Stimulated activated CD8-positive, alpha-beta memory T cell treated with anti-CD3 and anti-CD28 coated beads, Interleukin-4, amount 100 ng/mL, for 1 hour (primary cell): ENCODE data around the gene OR52K2.
"Not testable (repeated sequence)": the region's sequence is repeated elsewhere in the genome, so short reads cannot be mapped to it uniquely, and the experiment has no call there.

ENCODE experiments used
- DNase-seq, 2 donors: peaks; one replicate each; pipeline ENCODE4 v3.0.0-alpha.2; 2020; ENCODE audit warnings: low read depth in 2 of 2, low spot score in 1 of 2

OR52K2 gene

GRCh38 chr11:4479644-4480043 lies 30.5 kb downstream of the OR52K2 start:
- DNase-seq: no peak

- DNase-seq: no peak
Observed at GRCh38 chr11:4480577-4481239, 31.6 kb downstream of the OR52K2 start.

DNA sequence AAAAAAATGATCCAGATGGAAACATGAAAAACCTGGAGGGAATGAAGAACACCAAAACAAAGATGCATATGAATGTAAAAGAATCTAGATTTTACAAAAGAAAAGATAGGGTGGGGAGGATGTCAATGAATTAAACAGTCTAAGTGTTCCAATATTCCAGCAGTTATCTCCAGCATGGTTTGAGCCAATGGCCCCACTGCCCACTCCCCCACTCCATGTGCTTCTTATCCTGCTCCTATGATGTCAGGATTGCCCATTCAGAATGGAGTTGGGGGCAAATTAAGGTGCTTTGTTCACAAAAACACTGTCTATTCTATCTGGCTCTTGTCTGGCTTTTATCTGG lies 32.1 kb downstream of the OR52K2 start:
- no peak for DNase-seq

DNA sequence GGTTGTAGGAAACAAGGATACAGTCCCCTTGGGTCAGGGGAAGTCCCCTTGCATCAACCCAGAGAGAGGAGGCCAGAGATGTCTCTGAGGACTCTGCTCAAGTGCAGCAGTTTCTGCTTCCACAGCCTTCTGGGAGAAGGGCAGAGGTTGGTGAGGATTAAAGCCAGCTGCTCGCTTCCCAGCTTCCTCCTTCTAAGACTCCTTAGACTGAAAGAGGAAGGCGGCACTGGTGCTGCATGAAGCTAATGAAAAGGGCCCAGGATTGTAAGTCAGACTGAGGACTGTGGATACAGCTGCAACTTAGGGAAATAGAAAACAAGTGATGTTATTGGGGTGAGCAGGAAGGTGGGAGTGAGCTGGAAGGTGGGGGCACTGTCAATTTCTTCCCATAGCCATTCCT lies 33.4 kb downstream of the OR52K2 start, which contains the start of gene OR52K1:
OR52K1 (plus strand) TSS at position 202 of the 400 bp plus-strand sequence. CDS start 6,255 bp downstream, outside the sequence.
- no peak for DNase-seq

DNA sequence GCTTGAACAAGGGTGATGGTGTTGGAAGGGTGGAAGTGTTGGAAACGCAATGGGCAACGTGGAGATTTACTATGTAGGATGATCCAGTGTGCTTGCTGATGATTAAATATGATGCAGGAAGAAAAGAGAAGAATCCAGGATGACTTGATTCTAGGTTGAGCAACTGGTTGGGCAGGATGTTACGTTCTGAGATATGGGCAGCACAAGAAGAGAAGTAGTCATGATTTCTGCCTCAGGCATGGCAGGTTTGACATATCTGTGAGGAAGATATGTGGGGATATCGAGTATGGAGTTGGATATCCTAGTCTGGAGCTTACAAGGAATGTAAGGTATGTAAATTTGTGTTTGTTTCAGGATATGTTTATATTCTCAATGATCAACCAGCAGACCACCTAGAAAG lies 35.2 kb downstream of the OR52K2 start:
- no peak for DNase-seq

DNA sequence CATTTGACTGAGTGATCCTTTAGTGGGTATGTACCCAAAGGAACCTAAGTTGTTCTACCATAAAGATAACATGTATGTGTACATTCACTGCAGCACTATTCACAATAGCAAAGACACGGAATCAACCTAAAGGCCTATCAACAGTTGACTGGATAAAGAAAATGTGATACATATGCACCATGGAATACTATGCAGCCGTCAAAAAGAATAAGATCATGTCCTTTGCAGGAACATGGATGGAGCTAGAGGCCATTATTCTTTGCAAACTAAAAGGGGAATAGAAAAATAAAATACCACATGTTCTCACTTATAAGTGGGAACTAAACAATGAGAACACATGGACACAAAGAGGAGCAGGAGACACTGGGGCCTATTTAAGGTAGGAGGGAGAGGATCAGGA lies 42.3 kb downstream of the OR52K2 start:
- not testable (repeated sequence) for DNase-seq

GRCh38 chr11:4491878-4492606 lies 42.9 kb downstream of the OR52K2 start:
- no peak for DNase-seq

DNA sequence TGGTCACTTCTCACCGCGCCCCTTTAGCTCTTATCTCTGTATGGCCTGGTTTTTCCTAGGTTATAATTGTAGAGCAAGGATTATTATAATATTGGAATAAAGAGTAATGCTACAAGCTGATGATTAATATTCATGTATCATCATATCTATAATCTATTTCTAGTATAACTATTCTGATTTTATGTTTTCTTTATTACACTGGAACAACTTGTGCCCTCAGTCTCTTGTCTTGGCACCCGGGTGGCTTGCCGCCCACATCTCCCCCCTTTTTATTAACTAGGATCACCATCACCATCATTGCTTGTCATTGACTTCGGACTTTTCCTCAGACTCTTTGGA lies 44.4 kb downstream of the OR52K2 start:
- DNase-seq: no peak

DNA sequence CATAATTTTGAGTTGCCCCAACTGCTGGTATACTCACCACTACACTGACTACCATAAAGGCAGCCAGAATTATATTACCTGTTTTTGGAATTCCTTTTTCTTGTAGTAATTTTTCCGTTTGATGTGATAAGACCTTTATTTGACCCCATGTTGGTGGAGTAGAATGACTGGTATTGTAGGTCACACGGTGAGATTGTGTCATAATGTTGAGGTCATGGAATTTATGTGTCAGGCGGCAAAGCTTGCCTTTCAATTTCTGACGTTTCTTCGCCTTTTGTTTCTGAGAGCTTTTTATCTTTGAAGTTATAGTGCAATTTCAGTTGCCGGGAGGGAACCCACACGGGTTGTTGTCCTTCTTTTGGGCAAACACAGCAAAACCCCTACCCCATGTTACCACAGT lies 46.4 kb downstream of the OR52K2 start:
- DNase-seq: no peak

DNA sequence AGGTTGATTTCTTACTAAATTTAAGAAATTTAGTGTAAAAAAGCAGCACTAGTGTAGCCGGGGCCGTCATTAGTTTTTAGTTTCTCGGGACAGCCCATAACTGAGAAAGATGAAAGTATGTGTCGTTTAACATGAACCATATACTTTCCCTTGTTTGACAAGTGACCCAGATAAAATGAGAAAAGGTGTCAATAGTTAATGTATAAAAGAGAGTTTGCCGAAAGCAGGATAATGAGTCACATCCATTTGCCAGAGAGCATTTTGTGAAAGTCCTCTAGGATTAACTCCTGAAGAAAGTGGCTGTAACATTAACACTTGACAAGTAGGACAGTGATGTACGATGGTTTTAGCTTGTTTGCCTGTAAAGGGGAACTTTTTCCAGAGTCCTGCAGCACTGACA lies 46.9 kb downstream of the OR52K2 start:
- DNase-seq: no peak

- no peak for DNase-seq
Observed at GRCh38 chr11:4496557-4497248, 47.6 kb downstream of the OR52K2 start.
